ENCODE data around the gene TKFC.
A peak's percentile ranks its signal among the peaks of the same experiment; 100 is the strongest.

Gene TKFC

DNA sequence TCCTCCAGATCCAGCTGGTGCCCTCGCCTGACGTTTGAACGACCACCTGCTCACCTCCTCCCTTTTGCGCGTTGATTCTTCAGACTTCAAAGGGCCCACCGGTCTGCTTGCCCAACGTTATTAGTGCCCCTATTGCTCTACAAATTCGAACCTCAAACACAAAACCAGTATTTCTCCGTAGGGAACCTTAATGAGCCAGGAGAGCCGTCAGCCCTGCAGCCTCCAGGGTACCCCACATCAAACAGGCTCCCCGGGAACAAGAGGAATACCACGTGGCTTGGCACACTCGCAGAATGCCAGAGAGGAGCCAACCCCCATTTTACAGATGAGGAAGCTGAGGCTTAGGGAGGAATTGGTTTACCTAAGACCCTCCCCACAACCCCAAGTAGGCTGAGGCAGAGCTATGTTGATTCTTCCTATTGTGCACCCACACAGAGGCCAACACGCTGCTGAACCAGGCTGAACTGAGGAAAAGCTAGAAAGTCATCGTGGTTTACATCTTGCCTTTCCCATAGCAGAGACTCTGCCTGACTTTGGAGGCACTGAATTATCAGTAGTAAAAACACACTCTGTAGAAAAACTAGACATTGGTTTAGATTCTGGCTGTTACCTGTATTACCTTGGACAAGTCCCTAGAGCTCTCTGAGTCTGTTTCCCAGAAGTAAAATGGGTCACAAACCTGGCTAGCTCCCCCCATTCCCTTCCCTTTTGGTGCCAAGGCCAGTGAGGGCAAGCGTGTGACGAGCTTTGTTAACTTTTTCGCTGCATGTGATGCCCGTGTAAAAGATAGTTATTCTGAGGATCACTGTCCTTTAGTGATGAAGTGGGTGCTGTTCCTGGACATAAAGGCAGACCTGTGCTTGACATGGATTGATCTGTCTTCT is 764 bp downstream of the TKFC start:
- no peak for DNase-seq (ENCODE audit: low read depth)
- peak overlapping the region; percentile 90 for H3K4me3 ChIP-seq (ENCODE audit: low read length)
- TF ChIP-seq, protein P1, sequence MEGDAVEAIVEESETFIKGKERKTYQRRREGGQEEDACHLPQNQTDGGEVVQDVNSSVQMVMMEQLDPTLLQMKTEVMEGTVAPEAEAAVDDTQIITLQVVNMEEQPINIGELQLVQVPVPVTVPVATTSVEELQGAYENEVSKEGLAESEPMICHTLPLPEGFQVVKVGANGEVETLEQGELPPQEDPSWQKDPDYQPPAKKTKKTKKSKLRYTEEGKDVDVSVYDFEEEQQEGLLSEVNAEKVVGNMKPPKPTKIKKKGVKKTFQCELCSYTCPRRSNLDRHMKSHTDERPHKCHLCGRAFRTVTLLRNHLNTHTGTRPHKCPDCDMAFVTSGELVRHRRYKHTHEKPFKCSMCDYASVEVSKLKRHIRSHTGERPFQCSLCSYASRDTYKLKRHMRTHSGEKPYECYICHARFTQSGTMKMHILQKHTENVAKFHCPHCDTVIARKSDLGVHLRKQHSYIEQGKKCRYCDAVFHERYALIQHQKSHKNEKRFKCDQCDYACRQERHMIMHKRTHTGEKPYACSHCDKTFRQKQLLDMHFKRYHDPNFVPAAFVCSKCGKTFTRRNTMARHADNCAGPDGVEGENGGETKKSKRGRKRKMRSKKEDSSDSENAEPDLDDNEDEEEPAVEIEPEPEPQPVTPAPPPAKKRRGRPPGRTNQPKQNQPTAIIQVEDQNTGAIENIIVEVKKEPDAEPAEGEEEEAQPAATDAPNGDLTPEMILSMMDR (conservative IDR thresholded peaks at IDR 0.05; ENCODE audit: low read length), result no peak

DNA sequence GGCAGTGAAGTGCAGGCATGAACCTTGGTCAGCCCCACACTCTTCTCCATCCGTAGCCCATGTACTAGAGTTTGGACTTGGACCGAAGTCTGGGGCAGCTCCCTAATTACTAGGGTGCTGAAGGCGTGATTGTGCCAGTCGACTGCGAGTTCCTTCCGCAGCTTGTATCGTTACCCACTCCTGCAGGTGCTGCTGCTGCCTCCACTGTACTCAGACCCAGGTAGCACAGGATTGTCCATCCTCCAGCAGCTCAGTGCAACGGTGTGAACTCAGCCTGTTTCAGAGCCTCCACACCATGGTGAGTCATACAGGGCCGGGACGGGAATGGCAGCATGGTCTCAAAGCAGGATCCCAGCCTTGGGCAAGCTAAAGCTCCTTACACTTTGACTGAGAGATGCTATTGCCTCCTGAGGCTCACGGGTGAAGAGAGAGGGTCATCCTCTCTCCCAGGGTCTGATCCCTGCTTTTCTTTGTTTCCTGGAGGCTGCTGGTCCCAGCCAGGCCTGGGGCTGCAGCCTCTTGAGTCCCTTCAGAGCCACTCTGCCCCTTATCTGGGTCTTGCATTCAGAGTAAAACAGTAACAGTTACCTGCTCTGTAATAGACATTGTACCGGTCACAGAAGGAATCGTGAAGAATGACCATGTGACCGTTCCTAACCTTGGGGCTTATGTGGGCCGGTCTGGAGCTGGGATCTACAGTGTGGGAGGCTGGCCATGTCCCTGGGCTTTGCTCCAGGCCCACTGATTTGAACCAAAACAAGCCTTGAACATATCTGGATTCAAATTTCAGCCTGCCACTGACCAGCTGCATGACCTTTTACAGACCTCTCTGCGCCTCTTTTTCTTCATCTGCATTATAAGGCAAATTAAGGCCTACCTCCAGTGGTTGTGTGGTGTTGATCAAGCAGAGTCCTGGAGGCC is 1.7 kb downstream of the TKFC start:
- no peak for DNase-seq (ENCODE audit: low read depth)
- H3K4me3 ChIP-seq (ENCODE audit: low read length), result no peak overlapping the region
- TF ChIP-seq, protein P1 (conservative IDR thresholded peaks at IDR 0.05; ENCODE audit: low read length), result no peak

DNA sequence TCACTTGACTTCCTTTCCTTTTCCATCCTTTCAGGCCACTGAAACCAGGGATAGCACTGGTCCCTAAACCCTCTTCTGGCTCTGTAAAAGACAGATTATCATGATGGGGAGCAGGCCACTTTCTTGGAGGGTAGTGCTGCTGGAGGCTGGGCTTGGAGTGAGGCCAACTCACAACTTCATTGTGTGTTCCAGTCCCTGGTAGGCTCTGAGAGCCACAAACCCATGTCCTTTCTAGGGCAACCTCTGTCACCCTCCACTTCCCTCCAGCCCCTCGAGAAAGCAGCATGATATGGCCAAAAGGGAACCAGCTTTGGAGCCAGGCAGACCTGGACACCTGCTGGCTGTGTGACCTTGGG is 2.3 kb downstream of the TKFC start:
- DNase-seq (ENCODE audit: low read depth), result no peak
- TF ChIP-seq, protein P1 (conservative IDR thresholded peaks at IDR 0.05; ENCODE audit: low read length), result no peak
- no peak overlapping the region for H3K4me3 ChIP-seq (ENCODE audit: low read length)

DNA sequence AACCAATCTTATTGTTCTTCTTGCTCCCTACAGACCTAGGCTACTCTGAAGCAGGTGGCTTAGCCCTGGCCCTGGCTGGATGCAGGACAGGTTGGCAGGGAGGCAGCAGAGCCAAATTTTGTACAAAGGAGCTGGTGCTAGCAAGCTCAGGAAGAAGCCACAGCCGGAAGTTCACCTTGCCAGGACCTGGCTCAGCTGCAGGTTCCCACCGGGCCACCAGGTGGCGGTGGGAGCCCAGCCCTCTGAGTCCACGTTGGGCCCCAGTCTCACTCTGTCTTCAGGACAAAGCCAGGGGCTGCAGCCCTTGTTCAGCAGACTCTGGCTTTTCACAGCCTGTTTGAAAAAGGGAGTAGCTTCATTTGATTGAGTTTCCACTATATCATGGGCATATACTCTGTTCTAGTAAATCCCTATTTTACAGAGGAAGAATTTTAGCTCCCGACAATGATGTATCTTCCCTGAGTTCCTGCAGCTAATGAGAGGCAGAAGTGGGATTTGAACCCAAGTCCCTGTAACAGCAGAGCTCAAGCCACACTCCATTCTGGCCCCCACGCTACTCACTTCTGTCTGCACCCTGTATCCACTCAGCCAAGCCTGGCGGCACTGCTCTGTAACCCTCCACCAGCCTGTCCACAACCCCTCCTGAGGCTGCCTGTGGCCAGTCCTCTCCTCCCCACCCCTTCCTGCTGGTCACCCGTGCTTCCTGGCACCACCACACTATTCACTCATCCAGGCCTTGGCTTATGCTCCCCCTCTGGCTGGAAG is 3.3 kb downstream of the TKFC start:
- H3K4me3 ChIP-seq (ENCODE audit: low read length), result no peak overlapping the region
- TF ChIP-seq, protein P1 (conservative IDR thresholded peaks at IDR 0.05; ENCODE audit: low read length), result peak; percentile 95
- DNase-seq (ENCODE audit: low read depth), result peak; percentile 67

DNA sequence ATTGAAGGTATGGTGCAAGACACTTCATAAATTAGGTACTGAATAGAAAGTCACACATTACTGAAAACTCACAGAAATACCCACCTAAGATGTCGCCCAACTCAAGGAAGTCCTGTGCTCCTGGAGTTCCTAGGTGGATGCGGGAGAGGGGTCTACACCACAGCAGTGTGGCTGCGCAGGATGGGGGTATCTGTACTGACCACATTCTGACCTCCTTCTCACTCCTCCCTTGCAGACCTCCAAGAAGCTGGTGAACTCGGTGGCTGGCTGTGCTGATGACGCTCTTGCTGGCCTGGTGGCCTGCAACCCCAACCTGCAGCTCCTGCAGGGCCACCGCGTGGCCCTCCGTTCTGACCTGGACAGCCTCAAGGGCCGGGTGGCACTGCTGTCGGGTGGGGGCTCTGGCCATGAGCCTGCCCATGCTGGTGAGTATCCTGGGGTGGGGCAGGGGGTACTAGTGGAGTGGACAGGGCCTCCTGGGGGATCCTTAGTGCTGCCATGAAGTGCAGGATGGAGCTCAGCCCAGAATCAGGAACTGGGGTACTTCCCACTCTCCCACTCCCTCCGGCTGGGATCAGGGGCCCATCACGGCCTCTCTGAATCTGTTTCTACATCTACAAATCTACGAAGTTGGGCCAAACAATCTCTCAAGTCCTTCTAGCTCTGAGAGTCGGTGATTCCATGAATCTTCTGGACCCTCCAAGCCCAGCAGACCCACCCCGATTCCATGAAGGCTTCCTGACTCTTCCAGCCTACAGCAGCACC is 4.9 kb downstream of the TKFC start:
- TF ChIP-seq, protein P1 (conservative IDR thresholded peaks at IDR 0.05; ENCODE audit: low read length), result no peak
- H3K4me3 ChIP-seq (ENCODE audit: low read length), result no peak overlapping the region
- DNase-seq (ENCODE audit: low read depth), result no peak

DNA sequence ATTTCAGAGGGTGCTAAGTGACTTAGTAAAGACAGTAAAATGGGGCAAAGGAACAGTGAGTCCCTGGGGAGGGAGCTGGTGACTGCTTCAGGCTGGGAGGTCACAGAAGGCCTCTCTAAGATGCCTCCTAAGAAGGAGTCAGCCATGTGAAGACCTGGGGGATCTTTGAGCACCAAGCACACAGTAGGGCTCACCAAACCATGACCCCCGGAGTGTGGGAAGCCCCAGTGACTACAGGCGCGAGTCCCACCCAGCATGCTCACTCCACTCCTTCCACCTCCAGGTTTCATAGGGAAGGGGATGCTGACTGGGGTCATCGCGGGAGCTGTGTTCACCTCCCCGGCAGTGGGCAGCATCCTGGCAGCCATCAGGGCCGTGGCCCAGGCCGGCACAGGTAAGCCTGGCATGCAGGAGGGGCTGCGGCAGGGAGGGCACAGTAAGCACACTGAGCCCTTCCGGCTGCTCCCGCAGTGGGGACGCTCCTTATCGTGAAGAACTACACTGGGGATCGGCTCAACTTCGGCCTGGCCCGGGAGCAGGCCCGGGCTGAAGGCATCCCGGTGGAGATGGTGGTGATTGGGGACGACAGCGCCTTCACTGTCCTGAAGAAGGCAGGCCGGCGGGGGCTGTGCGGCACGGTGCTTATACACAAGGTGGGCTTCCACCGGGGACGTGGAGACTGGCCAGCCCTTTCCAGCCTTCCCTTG is 5.9 kb downstream of the TKFC start:
- TF ChIP-seq, protein P1 (conservative IDR thresholded peaks at IDR 0.05; ENCODE audit: low read length), result no peak
- no peak overlapping the region for H3K4me3 ChIP-seq (ENCODE audit: low read length)
- no peak for DNase-seq (ENCODE audit: low read depth)
